ENCODE data around the gene USP21. TPM values are rescaled to one million over a fixed set of nuclear protein-coding genes. Genes with fewer than 3 reads are reported as not detected.

USP21 gene
- total RNA-seq, 1 donor from 2014 or later: 6.7 TPM

GRCh38 chr1:161180639-161181038 is 21.3 kb downstream of the USP21 start:
- Histone ChIP-seq H3K4me1 (no peaks in the 10 kb centered on the region), H3K27me3 (peaks cover 10% of the 10 kb centered on the region), H3K9me3 (ENCODE audit: low read depth) (no peaks in the 10 kb centered on the region), H3K79me2 (ENCODE audit: low read depth) (no peaks in the 10 kb centered on the region), H3F3A (ENCODE audit: low read depth) (peaks cover 10% of the 10 kb centered on the region), H3K27ac (no peak overlapping the region), H3K36me3 (no peaks in the 10 kb centered on the region), H3K9ac (no peak overlapping the region), H3K4me2 (no peak overlapping the region), H3K4me3 (no peak overlapping the region), H2AFZ (replicated peaks) (no peak overlapping the region), H4K20me1 (ENCODE audit: low read depth) (no peaks in the 10 kb centered on the region)
- DNase-seq (ENCODE audit: low spot score): peak; percentile 27
- peaks cover 22% of the 10 kb centered on the region for H3K4me1 Mint-ChIP-seq
- H3K27ac Mint-ChIP-seq: no peak overlapping the region
- peaks cover 6% of the 10 kb centered on the region for H3K36me3 Mint-ChIP-seq
- H3K27me3 Mint-ChIP-seq (ENCODE audit: insufficient read depth, low read depth): peaks cover 8% of the 10 kb centered on the region
- H3K9me3 Mint-ChIP-seq: no peaks in the 10 kb centered on the region
- TF ChIP-seq EZH2phosphoT487 (IDR thresholded peaks at IDR 0.05) (no peak), CTCF (IDR thresholded peaks at IDR 0.05) (peak; percentile 48), EZH2 (IDR thresholded peaks at IDR 0.05) (no peak)
- no peak overlapping the region for H3K4me3 Mint-ChIP-seq

- peaks cover 10% of the 10 kb centered on the region for H3K27me3 ChIP-seq
- no peaks in the 10 kb centered on the region for H3K36me3 ChIP-seq
- no peak overlapping the region for H3K4me3 Mint-ChIP-seq
- DNase-seq (ENCODE audit: low spot score): no peak
- H2AFZ ChIP-seq (replicated peaks): no peak overlapping the region
- H4K20me1 ChIP-seq (ENCODE audit: low read depth): no peaks in the 10 kb centered on the region
- no peak overlapping the region for H3K4me2 ChIP-seq
- H3K9me3 ChIP-seq (ENCODE audit: low read depth): no peaks in the 10 kb centered on the region
- H3K27ac Mint-ChIP-seq: no peak overlapping the region
- no peaks in the 10 kb centered on the region for H3K4me1 ChIP-seq
- peaks cover 8% of the 10 kb centered on the region for H3K27me3 Mint-ChIP-seq (ENCODE audit: insufficient read depth, low read depth)
- H3K9ac ChIP-seq: no peak overlapping the region
- H3K4me3 ChIP-seq: no peak overlapping the region
- H3K4me1 Mint-ChIP-seq: peaks cover 9% of the 10 kb centered on the region
- H3F3A ChIP-seq (ENCODE audit: low read depth): peaks cover 10% of the 10 kb centered on the region
- H3K27ac ChIP-seq: no peak overlapping the region
- no peaks in the 10 kb centered on the region for H3K79me2 ChIP-seq (ENCODE audit: low read depth)
- no peaks in the 10 kb centered on the region for H3K36me3 Mint-ChIP-seq
- TF ChIP-seq EZH2phosphoT487 (IDR thresholded peaks at IDR 0.05): no peak
- no peak for TF ChIP-seq CTCF (IDR thresholded peaks at IDR 0.05)
- no peak for TF ChIP-seq EZH2 (IDR thresholded peaks at IDR 0.05)
- no peaks in the 10 kb centered on the region for H3K9me3 Mint-ChIP-seq
Observed at GRCh38 chr1:161182214-161182613, 22.9 kb downstream of the USP21 start.

- peaks cover 16% of the 10 kb centered on the region for H3K27me3 Mint-ChIP-seq (ENCODE audit: insufficient read depth, low read depth)
- H3K27ac Mint-ChIP-seq: no peak overlapping the region
- H3K4me1 Mint-ChIP-seq: no peaks in the 10 kb centered on the region
- no peak overlapping the region for H3K27ac ChIP-seq
- no peaks in the 10 kb centered on the region for H3K36me3 Mint-ChIP-seq
- H3K9ac ChIP-seq: no peak overlapping the region
- H3K27me3 ChIP-seq: no peaks in the 10 kb centered on the region
- no peaks in the 10 kb centered on the region for H3K4me1 ChIP-seq
- H3K36me3 ChIP-seq: no peaks in the 10 kb centered on the region
- H3F3A ChIP-seq (ENCODE audit: low read depth): no peaks in the 10 kb centered on the region
- no peak overlapping the region for H3K4me2 ChIP-seq
- no peaks in the 10 kb centered on the region for H3K79me2 ChIP-seq (ENCODE audit: low read depth)
- H3K4me3 ChIP-seq: no peak overlapping the region
- H3K4me3 Mint-ChIP-seq: no peak overlapping the region
- H4K20me1 ChIP-seq (ENCODE audit: low read depth): no peaks in the 10 kb centered on the region
- H2AFZ ChIP-seq (replicated peaks): no peak overlapping the region
- no peaks in the 10 kb centered on the region for H3K9me3 ChIP-seq (ENCODE audit: low read depth)
- DNase-seq (ENCODE audit: low spot score): no peak
- no peak for TF ChIP-seq CTCF (IDR thresholded peaks at IDR 0.05)
- no peaks in the 10 kb centered on the region for H3K9me3 Mint-ChIP-seq
Observed at GRCh38 chr1:161185282-161185682, 26.0 kb downstream of the USP21 start.
